DND-41 (cell line): ENCODE results near the gene CTTNBP2.

ENCODE experiments used
- CTCF ChIP-seq: IDR thresholded peaks from 2 replicates; pipeline ENCODE4 v1.5.1; 2012; ENCODE audit warnings: borderline replicate concordance, low read length, moderate library complexity, mild to moderate bottlenecking; ENCODE audit not compliant: poor library complexity, severe bottlenecking; ENCODE audit errors: extremely low read depth
- EZH2 ChIP-seq: IDR thresholded peaks from 3 replicates; pipeline ENCODE4 v1.6.1; 2012; ENCODE audit warnings: borderline replicate concordance, low read depth, mild to moderate bottlenecking, moderate library complexity, low read length, inconsistent platforms; ENCODE audit not compliant: severe bottlenecking

DNA sequence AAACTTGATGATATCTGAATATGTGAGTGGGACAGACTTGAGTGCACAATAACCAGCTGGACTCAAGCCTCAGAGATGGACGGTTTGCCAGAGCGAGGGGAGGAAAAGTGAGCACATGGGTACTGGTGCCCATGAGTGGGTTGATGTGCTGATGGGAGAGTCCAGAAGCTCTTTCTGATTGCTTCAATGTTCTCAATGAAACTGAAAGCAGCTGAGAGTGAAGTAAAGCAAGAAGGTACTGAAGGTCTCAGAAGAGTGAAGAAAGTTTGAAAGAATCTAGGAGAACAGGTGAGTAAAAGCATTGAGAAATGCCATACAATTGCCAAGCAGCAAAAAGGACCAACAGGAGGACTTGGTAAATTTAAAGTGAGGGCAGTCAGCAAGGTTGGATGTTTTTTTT lies 28.6 kb downstream of the CTTNBP2 start:
- TF ChIP-seq CTCF: no peak
- TF ChIP-seq EZH2: no peak
